GM12864 (cell line): Measurements from ENCODE around the gene PLAC9.

ENCODE experiments used
- DNase-seq: peaks from one replicate; pipeline ENCODE4 v3.0.0-alpha.2; 2011; ENCODE audit warnings: low read depth
- H3K4me3 ChIP-seq: 2 replicates; pipeline ENCODE4 v1.5.1; 2011; ENCODE audit warnings: mild to moderate bottlenecking, low read depth, low read length, control low read depth
- CTCF ChIP-seq: IDR thresholded peaks from 2 replicates; pipeline ENCODE4 v1.5.1; 2011; ENCODE audit warnings: low read depth, mild to moderate bottlenecking, moderate library complexity, low read length, control low read depth, inconsistent platforms; ENCODE audit errors: missing control alignments

The PLAC9 gene

GRCh38 chr10:80155696-80156215 lies 23.2 kb downstream of the PLAC9 start:
- no peak for DNase-seq
- no peak for TF ChIP-seq CTCF
- no peak overlapping the region for H3K4me3 ChIP-seq

DNA sequence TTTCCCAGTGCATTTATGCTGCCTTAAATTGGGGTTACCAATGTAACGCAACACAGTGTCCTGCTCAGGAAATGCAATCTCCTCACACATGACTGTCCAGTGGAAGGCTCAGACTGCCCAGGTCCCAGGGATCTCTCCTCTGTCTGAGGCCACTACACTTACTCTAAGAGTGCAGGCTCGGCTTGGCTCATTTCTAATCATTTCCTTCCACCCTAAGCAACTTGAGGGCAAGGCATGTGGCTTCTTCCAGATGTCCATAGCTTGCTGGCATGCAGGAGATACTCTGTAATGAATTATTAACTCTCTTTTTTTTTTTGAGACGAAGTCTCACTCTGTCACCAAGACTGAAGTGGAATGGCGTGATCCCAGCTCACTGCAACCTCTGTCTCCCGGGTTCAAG lies 23.7 kb downstream of the PLAC9 start:
- no peak for DNase-seq
- H3K4me3 ChIP-seq = no peak overlapping the region
- TF ChIP-seq CTCF = no peak

DNA sequence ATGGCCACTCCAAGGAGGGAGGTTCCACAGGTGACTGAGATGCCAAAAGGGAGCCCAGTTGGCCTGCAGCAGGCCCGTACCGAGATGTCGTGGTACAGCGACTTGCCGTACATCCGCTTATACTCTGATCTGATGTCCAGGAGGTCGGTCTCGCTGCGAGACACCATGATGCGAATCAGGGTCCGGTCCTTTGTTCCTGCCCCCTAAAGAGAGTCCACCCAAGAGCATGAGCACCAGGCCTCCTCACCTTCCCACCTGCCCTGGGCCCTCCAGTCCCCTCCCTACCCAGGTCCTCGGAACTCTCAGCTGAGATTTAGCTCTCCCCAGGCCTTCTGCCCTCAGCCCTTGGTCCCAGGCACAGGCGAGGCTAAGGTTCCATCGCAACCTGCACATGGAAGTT lies 25.0 kb downstream of the PLAC9 start:
- no peak overlapping the region for H3K4me3 ChIP-seq
- DNase-seq = no peak
- no peak for TF ChIP-seq CTCF

DNA sequence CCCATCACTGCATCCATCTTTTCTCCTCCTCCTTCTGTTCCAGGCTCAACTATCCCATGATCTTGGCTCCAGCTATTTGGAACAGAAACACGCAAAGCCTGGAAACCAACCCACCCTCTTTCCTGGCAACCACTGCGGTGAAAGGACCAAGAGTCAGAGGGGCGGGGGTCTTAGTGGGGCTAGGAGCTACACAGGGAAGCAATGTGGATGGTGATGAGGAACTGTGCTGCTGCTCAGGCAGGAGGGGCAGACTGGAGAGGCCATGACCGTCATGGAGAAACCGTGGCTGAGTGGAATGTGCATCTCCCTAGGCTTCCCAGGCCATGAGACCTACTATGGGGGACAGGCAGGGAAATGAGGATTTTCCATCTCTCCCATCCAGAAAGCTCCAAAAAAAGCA lies 25.6 kb downstream of the PLAC9 start:
- DNase-seq = no peak
- H3K4me3 ChIP-seq = no peak overlapping the region
- no peak for TF ChIP-seq CTCF

GRCh38 chr10:80158598-80159127 lies 26.1 kb downstream of the PLAC9 start:
- no peak for DNase-seq
- no peak overlapping the region for H3K4me3 ChIP-seq
- no peak for TF ChIP-seq CTCF

GRCh38 chr10:80159166-80159873 lies 26.8 kb downstream of the PLAC9 start:
- no peak for TF ChIP-seq CTCF
- H3K4me3 ChIP-seq = no peak overlapping the region
- DNase-seq = no peak
